ENCODE results near the gene ARHGAP32. TPM values are rescaled to one million over a fixed set of nuclear protein-coding genes. Genes with fewer than 3 reads are reported as not detected.

The ARHGAP32 gene
- total and polyA plus RNA-seq, 9 donors, result 5.9 to 34.8 (median 28.4) TPM

- TF ChIP-seq CTCF (IDR thresholded peaks at IDR 0.05) (no peak), POLR2A (IDR thresholded peaks at IDR 0.05) (no peak), EP300 (IDR thresholded peaks at IDR 0.05) (no peak)
- Histone ChIP-seq H3K4me3 (no peak overlapping the region), H3K27me3 (no peaks in the 10 kb centered on the region), H3K4me1 (ENCODE audit: insufficient read depth) (no peaks in the 10 kb centered on the region), H3K27ac (no peak overlapping the region), H3K36me3 (no peaks in the 10 kb centered on the region), H3K9me3 (no peaks in the 10 kb centered on the region)
- no peak for DNase-seq
- intact Hi-C loops (cut with DNase I), result no loop called here
- WGBS, 3 donors, result 86 to 92% (median 89%) methylated on average over 15 of the region's 15 CpGs
These were observed 251.5 kb downstream of the ARHGAP32 start for GRCh38 chr11:128940603-128941002.

GRCh38 chr11:128940156-128940555 is 252.0 kb downstream of the ARHGAP32 start:
- intact Hi-C loops (cut with DNase I), result no loop called here
- no peak overlapping the region for H3K27ac ChIP-seq
- DNase-seq, result no peak
- WGBS, 3 donors, result 62 to 79% (median 66%) methylated on average over 5 of the region's 5 CpGs
- no peaks in the 10 kb centered on the region for H3K9me3 ChIP-seq
- TF ChIP-seq CTCF (IDR thresholded peaks at IDR 0.05) (no peak), POLR2A (IDR thresholded peaks at IDR 0.05) (no peak), EP300 (IDR thresholded peaks at IDR 0.05) (no peak)
- H3K4me1 ChIP-seq (ENCODE audit: insufficient read depth), result no peaks in the 10 kb centered on the region
- H3K4me3 ChIP-seq, result no peak overlapping the region
- no peaks in the 10 kb centered on the region for H3K27me3 ChIP-seq
- no peaks in the 10 kb centered on the region for H3K36me3 ChIP-seq

GRCh38 chr11:128939591-128939990 is 252.5 kb downstream of the ARHGAP32 start:
- Histone ChIP-seq H3K27me3 (no peaks in the 10 kb centered on the region), H3K4me1 (ENCODE audit: insufficient read depth) (no peaks in the 10 kb centered on the region), H3K36me3 (no peaks in the 10 kb centered on the region), H3K9me3 (no peaks in the 10 kb centered on the region), H3K4me3 (no peak overlapping the region), H3K27ac (no peak overlapping the region)
- TF ChIP-seq EP300 (IDR thresholded peaks at IDR 0.05) (no peak), POLR2A (IDR thresholded peaks at IDR 0.05) (no peak), CTCF (IDR thresholded peaks at IDR 0.05) (no peak)
- intact Hi-C loops (cut with DNase I), result no loop called here
- WGBS, 3 donors, result 21 to 48% (median 29%) methylated on average over 11 of the region's 11 CpGs
- DNase-seq, result no peak

- Histone ChIP-seq H3K4me1 (ENCODE audit: insufficient read depth) (no peaks in the 10 kb centered on the region), H3K36me3 (no peaks in the 10 kb centered on the region), H3K9me3 (no peaks in the 10 kb centered on the region), H3K27me3 (no peaks in the 10 kb centered on the region), H3K4me3 (no peak overlapping the region), H3K27ac (no peak overlapping the region)
- WGBS, 3 donors, result 90 to 94% (median 90%) methylated on average over 16 of the region's 16 CpGs
- intact Hi-C loops (cut with DNase I), result no loop called here
- DNase-seq, result no peak
- no peak for TF ChIP-seq EP300 (IDR thresholded peaks at IDR 0.05)
- no peak for TF ChIP-seq POLR2A (IDR thresholded peaks at IDR 0.05)
- no peak for TF ChIP-seq CTCF (IDR thresholded peaks at IDR 0.05)
These were observed 253.8 kb downstream of the ARHGAP32 start for GRCh38 chr11:128938156-128938885.
